ENCODE data around the gene TAPT1.
"Not testable (repeated sequence)": the region's sequence is repeated elsewhere in the genome, so short reads cannot be mapped to it uniquely, and the experiment has no call there.

GRCh38 chr4:16269742-16270453 is 43.6 kb upstream of the TAPT1 start:
- TF ChIP-seq POLR2AphosphoS5, CTCF, EP300, POLR2A (IDR thresholded peaks at IDR 0.05): not testable (repeated sequence)

Data from sigmoid colon (tissue), 4 donors.